H9 (cell line): ENCODE results near the gene SLCO2A1. TPM values are rescaled to one million over a fixed set of nuclear protein-coding genes. Genes with fewer than 3 reads are reported as not detected.

Experiments
- DNase-seq: peaks from one replicate; pipeline ENCODE4 v3.0.0-alpha.2; 2017
- H2AFZ ChIP-seq: one replicate; pipeline ENCODE4 v1.6.1; 2013; ENCODE audit warnings: mild to moderate bottlenecking, low read length, control low read depth, moderate library complexity
- H2AK5ac ChIP-seq: 2 replicates; pipeline ENCODE4 v1.6.1; 2013; ENCODE audit warnings: low read length, control low read depth, mixed read lengths; ENCODE audit not compliant: insufficient read length
- H2BK120ac ChIP-seq: one replicate; pipeline ENCODE4 v1.6.1; 2013; ENCODE audit warnings: low read depth, mild to moderate bottlenecking, low read length, control low read depth, inconsistent platforms; ENCODE audit not compliant: poor library complexity, severe bottlenecking
- H2BK12ac ChIP-seq: 2 replicates; pipeline ENCODE4 v1.6.1; 2013; ENCODE audit warnings: low read length, control low read depth, mixed read lengths, low read depth; ENCODE audit not compliant: insufficient read length
- H2BK15ac ChIP-seq: 2 replicates; pipeline ENCODE4 v1.6.1; 2013; ENCODE audit warnings: low read depth, low read length, control low read depth
- H2BK20ac ChIP-seq: one replicate; pipeline ENCODE4 v1.6.1; 2013; ENCODE audit warnings: low read depth, mild to moderate bottlenecking, low read length, control low read depth, inconsistent platforms; ENCODE audit not compliant: poor library complexity, severe bottlenecking
- H2BK5ac ChIP-seq: 2 replicates; pipeline ENCODE4 v1.6.1; 2013; ENCODE audit warnings: low read length, control low read depth, mixed read lengths; ENCODE audit not compliant: insufficient read length
- H3K14ac ChIP-seq: 2 replicates; pipeline ENCODE4 v1.6.1; 2013; ENCODE audit warnings: low read length, control low read depth; ENCODE audit not compliant: insufficient read depth
- H3K18ac ChIP-seq: 2 replicates; pipeline ENCODE4 v1.6.1; 2013; ENCODE audit warnings: low read depth, mild to moderate bottlenecking, mixed read lengths, low read length, control low read depth; ENCODE audit not compliant: insufficient read length
- H3K23ac ChIP-seq: 2 replicates; pipeline ENCODE4 v1.6.1; 2013; ENCODE audit warnings: low read length, control low read depth, mixed read lengths, low read depth; ENCODE audit not compliant: insufficient read length
- H3K23me2 ChIP-seq: 2 replicates; pipeline ENCODE4 v1.6.1; 2013; ENCODE audit warnings: low read depth, mild to moderate bottlenecking, mixed read lengths, low read length, control low read depth; ENCODE audit not compliant: insufficient read length, poor library complexity, severe bottlenecking
- H3K27ac ChIP-seq: 2 replicates; pipeline ENCODE4 v1.5.1; 2013; ENCODE audit warnings: low read length, control low read depth, mixed read lengths, low read depth; ENCODE audit not compliant: insufficient read length
- H3K27me3 ChIP-seq: 2 replicates; pipeline ENCODE4 v1.6.1; 2013; ENCODE audit warnings: low read length, control low read depth, inconsistent platforms; ENCODE audit not compliant: insufficient read depth
- H3K4ac ChIP-seq: 2 replicates; pipeline ENCODE4 v1.6.1; 2013; ENCODE audit warnings: low read depth, mild to moderate bottlenecking, control low read depth, inconsistent platforms, low read length, moderate library complexity
- H3K4me1 ChIP-seq: 2 replicates; pipeline ENCODE4 v1.6.1; 2013; ENCODE audit warnings: low read length, control low read depth, inconsistent platforms; ENCODE audit not compliant: insufficient read depth
- H3K4me2 ChIP-seq: 2 replicates; pipeline ENCODE4 v1.6.1; 2013; ENCODE audit warnings: low read length, control low read depth, mixed read lengths; ENCODE audit not compliant: insufficient read length, insufficient read depth
- H3K56ac ChIP-seq: 2 replicates; pipeline ENCODE4 v1.6.1; 2013; ENCODE audit warnings: low read depth, mild to moderate bottlenecking, mixed read lengths, low read length, control low read depth; ENCODE audit not compliant: insufficient read length
- H3K79me1 ChIP-seq: 2 replicates; pipeline ENCODE4 v1.6.1; 2013; ENCODE audit warnings: low read depth, mild to moderate bottlenecking, moderate library complexity, low read length, control low read depth, inconsistent platforms; ENCODE audit not compliant: insufficient read depth, poor library complexity, severe bottlenecking
- H3K79me2 ChIP-seq: 2 replicates; pipeline ENCODE4 v1.6.1; 2013; ENCODE audit warnings: low read length, control low read depth, inconsistent platforms; ENCODE audit not compliant: insufficient read depth
- H3K9ac ChIP-seq: 2 replicates; pipeline ENCODE4 v1.6.1; 2013; ENCODE audit warnings: low read length, control low read depth, mixed read lengths; ENCODE audit not compliant: insufficient read length; ENCODE audit errors: extremely low read depth
- H3K9me3 ChIP-seq: one replicate; pipeline ENCODE4 v1.6.1; 2013; ENCODE audit warnings: low read depth, low read length, inconsistent platforms; ENCODE audit not compliant: control insufficient read depth
- H3T11ph ChIP-seq: one replicate; pipeline ENCODE4 v1.6.1; 2013; ENCODE audit warnings: mild to moderate bottlenecking, low read length, control low read depth, inconsistent platforms
- H4K20me1 ChIP-seq: one replicate; pipeline ENCODE4 v1.6.1; 2013; ENCODE audit not compliant: control insufficient read depth, insufficient read length, insufficient read depth
- H4K5ac ChIP-seq: 2 replicates; pipeline ENCODE4 v1.6.1; 2013; ENCODE audit warnings: low read depth, mild to moderate bottlenecking, mixed read lengths, low read length, control low read depth; ENCODE audit not compliant: insufficient read length
- H4K8ac ChIP-seq: replicated peaks from 2 replicates; pipeline ENCODE4 v1.6.1; 2013; ENCODE audit warnings: low read length, control low read depth, mixed read lengths, low read depth; ENCODE audit not compliant: insufficient read length
- H4K91ac ChIP-seq: 2 replicates; pipeline ENCODE4 v1.6.1; 2013; ENCODE audit warnings: low read depth, mild to moderate bottlenecking, moderate library complexity, mixed read lengths, low read length, control low read depth; ENCODE audit not compliant: insufficient read length
- H3K27ac Mint-ChIP-seq, 3 experiments: 2 replicates in 2 of 3; 3 replicates in 1 of 3; pipeline ENCODE4 v1.8.0; 2020 to 2021; ENCODE audit warnings: mixed read lengths in 3 of 3, mild to moderate bottlenecking in 1 of 3, moderate library complexity in 1 of 3
- H3K27me3 Mint-ChIP-seq: 2 replicates; pipeline ENCODE4 v1.8.0; 2021; ENCODE audit warnings: low read depth, mild to moderate bottlenecking, moderate library complexity, mixed read lengths
- H3K36me3 Mint-ChIP-seq, 3 experiments: 2 replicates in 2 of 3; 3 replicates in 1 of 3; pipeline ENCODE4 v1.8.0; 2020 to 2021; ENCODE audit warnings: low read depth in 3 of 3, mixed read lengths in 3 of 3; ENCODE audit not compliant: insufficient read depth in 1 of 3
- H3K4me1 Mint-ChIP-seq, 2 experiments: 2 replicates each; pipeline ENCODE4 v1.8.0; 2020; ENCODE audit warnings: mixed read lengths in 2 of 2
- H3K4me3 Mint-ChIP-seq, 2 experiments: 2 replicates in 1 of 2; 3 replicates in 1 of 2; pipeline ENCODE4 v1.8.0; 2020 to 2021; ENCODE audit warnings: mild to moderate bottlenecking in 2 of 2, mixed read lengths in 2 of 2, moderate library complexity in 1 of 2
- H3K9me3 Mint-ChIP-seq, 2 experiments: 2 replicates in 1 of 2; 3 replicates in 1 of 2; pipeline ENCODE4 v1.8.0; 2020; ENCODE audit warnings: mild to moderate bottlenecking in 2 of 2, mixed read lengths in 2 of 2, moderate library complexity in 1 of 2
- CTCF ChIP-seq: fragments of 200-600 bp; sonication (generic); conservative IDR thresholded peaks from 3 replicates; pipeline ENCODE4 v1.8.0; 2021; ENCODE audit warnings: antibody characterized with exemption, mild to moderate bottlenecking
- WGBS: extraction: QIAGEN DNeasy Blood & Tissue Kit; methylation state at CpG from one replicate; pipeline ENCODE4 v1.1.7; 2013; ENCODE audit warnings: missing lambda C conversion rate, low lambda C conversion rate, mixed read lengths; ENCODE audit not compliant: insufficient read length; ENCODE audit errors: extremely low coverage; 5-methylcytosine and 5-hydroxymethylcytosine counted together
- total RNA-seq: library from RNA; stranded (reverse); gene quantifications from 2 replicates; pipeline ENCODE4 v1.2.1, GENCODE V29; 2021

Gene SLCO2A1
- total RNA-seq, 1 experiment from 2014 or later: 0.98 TPM

GRCh38 chr3:133983576-133984560 lies 45.9 kb downstream of the SLCO2A1 start:
- Histone ChIP-seq H3K4me2 (no peak overlapping the region), H4K20me1 (peaks cover 2% of the 10 kb centered on the region), H4K8ac (no peak overlapping the region), H3K18ac (no peak overlapping the region), H2BK12ac (no peak overlapping the region), H3K4ac (no peak overlapping the region), H3K79me2 (no peaks in the 10 kb centered on the region), H3K14ac (no peak overlapping the region), H3K23me2 (no peaks in the 10 kb centered on the region), H3K4me1 (peaks cover 18% of the 10 kb centered on the region; the same call in 1 of the 2 replicates), H2BK20ac (no peak overlapping the region), H2BK15ac (no peak overlapping the region), H2BK120ac (no peak overlapping the region), H3K9ac (no peak overlapping the region), H3T11ph (no peak overlapping the region), H3K56ac (no peak overlapping the region), H2AFZ (no peak overlapping the region), H2BK5ac (no peak overlapping the region), H3K9me3 (no peaks in the 10 kb centered on the region), H3K27ac (no peak overlapping the region), H3K79me1 (no peaks in the 10 kb centered on the region), H3K27me3 (no peaks in the 10 kb centered on the region), H4K5ac (no peak overlapping the region), H3K23ac (no peak overlapping the region), H2AK5ac (no peak overlapping the region), H4K91ac (no peak overlapping the region)
- WGBS: no CpG with 5 or more reads among the region's 9 CpGs
- Mint-ChIP-seq H3K9me3 (no peaks in the 10 kb centered on the region), H3K4me3 (no peak overlapping the region), H3K4me1 (peaks cover 32% of the 10 kb centered on the region in 2 experiments), H3K36me3 (peaks cover 0 to 3% (median 0%) of the 10 kb centered on the region in 3 experiments; a peak in 1 of 7 replicates), H3K27ac (peak overlapping the region in 1 of 3 experiments; percentile 4; a peak in 1 of 7 replicates), H3K27me3 (peaks cover 5% of the 10 kb centered on the region)
- no peak for TF ChIP-seq CTCF
- peak; percentile 10 for DNase-seq
